Measurements from ENCODE around the gene APPBP2.

- no peak for TF ChIP-seq ZNF274 (IDR thresholded peaks at IDR 0.05; ENCODE audit: borderline replicate concordance, extremely low read depth, low read length)
- TF ChIP-seq EZH2 (IDR thresholded peaks at IDR 0.05; ENCODE audit: low read depth, low read length, severe bottlenecking): no peak
- no peak for TF ChIP-seq TAF1 (IDR thresholded peaks at IDR 0.05; ENCODE audit: low read depth, low read length)
- TF ChIP-seq EP300 (IDR thresholded peaks at IDR 0.05; ENCODE audit: borderline replicate concordance in 1 of 2, low read depth in 2 of 2, low read length in 2 of 2): no peak
- TF ChIP-seq, protein P1, sequence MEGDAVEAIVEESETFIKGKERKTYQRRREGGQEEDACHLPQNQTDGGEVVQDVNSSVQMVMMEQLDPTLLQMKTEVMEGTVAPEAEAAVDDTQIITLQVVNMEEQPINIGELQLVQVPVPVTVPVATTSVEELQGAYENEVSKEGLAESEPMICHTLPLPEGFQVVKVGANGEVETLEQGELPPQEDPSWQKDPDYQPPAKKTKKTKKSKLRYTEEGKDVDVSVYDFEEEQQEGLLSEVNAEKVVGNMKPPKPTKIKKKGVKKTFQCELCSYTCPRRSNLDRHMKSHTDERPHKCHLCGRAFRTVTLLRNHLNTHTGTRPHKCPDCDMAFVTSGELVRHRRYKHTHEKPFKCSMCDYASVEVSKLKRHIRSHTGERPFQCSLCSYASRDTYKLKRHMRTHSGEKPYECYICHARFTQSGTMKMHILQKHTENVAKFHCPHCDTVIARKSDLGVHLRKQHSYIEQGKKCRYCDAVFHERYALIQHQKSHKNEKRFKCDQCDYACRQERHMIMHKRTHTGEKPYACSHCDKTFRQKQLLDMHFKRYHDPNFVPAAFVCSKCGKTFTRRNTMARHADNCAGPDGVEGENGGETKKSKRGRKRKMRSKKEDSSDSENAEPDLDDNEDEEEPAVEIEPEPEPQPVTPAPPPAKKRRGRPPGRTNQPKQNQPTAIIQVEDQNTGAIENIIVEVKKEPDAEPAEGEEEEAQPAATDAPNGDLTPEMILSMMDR (IDR thresholded peaks at IDR 0.05; ENCODE audit: control extremely low read depth in 1 of 3, insufficient read depth in 1 of 3, low read depth in 1 of 3, low read length in 3 of 3): no peak
- no peak for TF ChIP-seq POLR2AphosphoS5 (IDR thresholded peaks at IDR 0.05; ENCODE audit: low read depth, low read length)
Measured at GRCh38 chr17:60436676-60437075, 89.4 kb downstream of the APPBP2 start.

Measured in H1 (cell line).